Trophoblast cell (in vitro differentiated cells and primary cell): ENCODE data around the gene TXLNA.
A peak's percentile ranks its signal among the peaks of the same experiment; 100 is the strongest.

ENCODE experiments used
- DNase-seq, 2 donors: peaks; one replicate each; pipeline ENCODE4 v3.0.0-alpha.2; 2016
- H2AFZ ChIP-seq: 2 replicates; pipeline ENCODE4 v1.6.1; 2013; ENCODE audit warnings: low read length, moderate library complexity, mild to moderate bottlenecking; ENCODE audit not compliant: insufficient read depth, poor library complexity
- H2AK5ac ChIP-seq: 2 replicates; pipeline ENCODE4 v1.6.1; 2013; ENCODE audit warnings: mild to moderate bottlenecking, low read length
- H2BK120ac ChIP-seq: 2 replicates; pipeline ENCODE4 v1.6.1; 2013; ENCODE audit warnings: low read length, mild to moderate bottlenecking, moderate library complexity; ENCODE audit not compliant: insufficient read depth, poor library complexity
- H2BK12ac ChIP-seq: 2 replicates; pipeline ENCODE4 v1.6.1; 2013; ENCODE audit warnings: mild to moderate bottlenecking, low read length, moderate library complexity
- H2BK5ac ChIP-seq: 2 replicates; pipeline ENCODE4 v1.6.1; 2013; ENCODE audit warnings: low read length, low read depth, moderate library complexity, mild to moderate bottlenecking; ENCODE audit not compliant: poor library complexity
- H3K14ac ChIP-seq: 2 replicates; pipeline ENCODE4 v1.6.1; 2013; ENCODE audit warnings: mild to moderate bottlenecking, low read length
- H3K18ac ChIP-seq: 2 replicates; pipeline ENCODE4 v1.6.1; 2013; ENCODE audit warnings: mild to moderate bottlenecking, low read length
- H3K23ac ChIP-seq: 2 replicates; pipeline ENCODE4 v1.6.1; 2013; ENCODE audit warnings: low read length
- H3K27ac ChIP-seq: 2 replicates; pipeline ENCODE4 v1.5.1; 2013; ENCODE audit warnings: low read depth, mild to moderate bottlenecking, inconsistent platforms, low read length, moderate library complexity
- H3K27me3 ChIP-seq: 2 replicates; pipeline ENCODE4 v1.6.1; 2013; ENCODE audit warnings: inconsistent platforms, mild to moderate bottlenecking, low read length, moderate library complexity; ENCODE audit not compliant: insufficient read depth
- H3K36me3 ChIP-seq, 2 experiments: 1 replicate in 1 of 2; 2 replicates in 1 of 2; pipeline ENCODE4 v1.6.1; 2013; ENCODE audit warnings: low read length in 2 of 2, mild to moderate bottlenecking in 2 of 2, moderate library complexity in 1 of 2; ENCODE audit not compliant: insufficient read depth in 2 of 2, control insufficient read depth in 1 of 2
- H3K4ac ChIP-seq: 2 replicates; pipeline ENCODE4 v1.6.1; 2013; ENCODE audit warnings: low read depth, mild to moderate bottlenecking, low read length, moderate library complexity
- H3K4me1 ChIP-seq, 2 experiments: 1 replicate in 1 of 2; 2 replicates in 1 of 2; pipeline ENCODE4 v1.6.1; 2013; ENCODE audit warnings: low read length in 2 of 2, mild to moderate bottlenecking in 2 of 2, moderate library complexity in 1 of 2; ENCODE audit not compliant: insufficient read depth in 2 of 2, control insufficient read depth in 1 of 2
- H3K4me2 ChIP-seq: 2 replicates; pipeline ENCODE4 v1.6.1; 2013; ENCODE audit warnings: inconsistent platforms, mild to moderate bottlenecking, low read length, moderate library complexity
- H3K4me3 ChIP-seq: 2 replicates; pipeline ENCODE4 v1.5.1; 2013; ENCODE audit warnings: mild to moderate bottlenecking, low read depth, low read length, inconsistent platforms
- H3K79me1 ChIP-seq: one replicate; pipeline ENCODE4 v1.6.1; 2013; ENCODE audit warnings: low read length
- H3K79me2 ChIP-seq: 2 replicates; pipeline ENCODE4 v1.6.1; 2013; ENCODE audit warnings: low read length, mild to moderate bottlenecking; ENCODE audit not compliant: control insufficient read depth, insufficient read depth, poor library complexity
- H3K9ac ChIP-seq: 2 replicates; pipeline ENCODE4 v1.6.1; 2013; ENCODE audit warnings: mild to moderate bottlenecking, low read length
- H3K9me3 ChIP-seq: 2 replicates; pipeline ENCODE4 v1.6.1; 2013; ENCODE audit warnings: low read depth, mild to moderate bottlenecking, control low read depth, inconsistent platforms, low read length; ENCODE audit not compliant: insufficient read depth
- H4K12ac ChIP-seq: 2 replicates; pipeline ENCODE4 v1.6.1; 2013; ENCODE audit warnings: low read depth, mild to moderate bottlenecking, low read length, moderate library complexity
- H4K8ac ChIP-seq: 2 replicates; pipeline ENCODE4 v1.6.1; 2013; ENCODE audit warnings: low read depth, mild to moderate bottlenecking, low read length, moderate library complexity
- H4K91ac ChIP-seq: one replicate; pipeline ENCODE4 v1.6.1; 2013; ENCODE audit warnings: low read depth, mild to moderate bottlenecking, low read length, moderate library complexity
- WGBS: extraction: QIAGEN DNeasy Blood & Tissue Kit; methylation state at CpG from one replicate; pipeline ENCODE4 v1.1.7; 2013; ENCODE audit warnings: missing lambda C conversion rate; ENCODE audit not compliant: insufficient read length, insufficient coverage; ENCODE audit errors: extremely low coverage; 5-methylcytosine and 5-hydroxymethylcytosine counted together

Gene TXLNA

GRCh38 chr1:32228771-32229170, 49.3 kb downstream of the TXLNA start:
- no peak overlapping the region for H3K23ac ChIP-seq
- H3K27ac ChIP-seq: no peak overlapping the region
- no peaks in the 10 kb centered on the region for H3K79me1 ChIP-seq
- H3K14ac ChIP-seq: no peak overlapping the region
- H2BK120ac ChIP-seq: no peak overlapping the region
- H3K4me3 ChIP-seq: no peak overlapping the region
- no peak overlapping the region for H3K4ac ChIP-seq
- H4K12ac ChIP-seq: no peak overlapping the region
- H4K8ac ChIP-seq: no peak overlapping the region
- peaks cover 1% of the 10 kb centered on the region for H3K9me3 ChIP-seq
- H3K9ac ChIP-seq: no peak overlapping the region
- peak; percentile 70 to 81 for DNase-seq
- WGBS: no CpG with 5 or more reads among the region's 3 CpGs
- H3K4me1 ChIP-seq: no peaks in the 10 kb centered on the region
- no peak overlapping the region for H2BK5ac ChIP-seq
- H4K91ac ChIP-seq: no peak overlapping the region
- peaks cover 47 to 62% of the 10 kb centered on the region in 2 experiments for H3K36me3 ChIP-seq
- no peak overlapping the region for H2AK5ac ChIP-seq
- no peak overlapping the region for H2AFZ ChIP-seq
- H2BK12ac ChIP-seq: no peak overlapping the region
- H3K27me3 ChIP-seq: no peaks in the 10 kb centered on the region
- H3K18ac ChIP-seq: no peak overlapping the region
- no peaks in the 10 kb centered on the region for H3K79me2 ChIP-seq
- H3K4me2 ChIP-seq: no peak overlapping the region

GRCh38 chr1:32231843-32232432, 52.5 kb downstream of the TXLNA start:
- H3K79me2 ChIP-seq: no peaks in the 10 kb centered on the region
- peaks cover 0 to 3% of the 10 kb centered on the region in 2 experiments for H3K4me1 ChIP-seq
- no peak overlapping the region for H3K9ac ChIP-seq
- no peak overlapping the region for H3K4me2 ChIP-seq
- H2BK5ac ChIP-seq: no peak overlapping the region
- no peak overlapping the region for H2BK120ac ChIP-seq
- H4K8ac ChIP-seq: no peak overlapping the region
- H3K4me3 ChIP-seq: no peak overlapping the region
- no peak overlapping the region for H4K12ac ChIP-seq
- DNase-seq: no peak
- H3K9me3 ChIP-seq: no peaks in the 10 kb centered on the region
- H4K91ac ChIP-seq: no peak overlapping the region
- H3K18ac ChIP-seq: no peak overlapping the region
- H3K4ac ChIP-seq: no peak overlapping the region
- H3K79me1 ChIP-seq: no peaks in the 10 kb centered on the region
- H3K27ac ChIP-seq: no peak overlapping the region
- H3K27me3 ChIP-seq: no peaks in the 10 kb centered on the region
- no peak overlapping the region for H2AFZ ChIP-seq
- no peak overlapping the region for H3K23ac ChIP-seq
- WGBS: no CpG with 5 or more reads among the region's 5 CpGs
- H2AK5ac ChIP-seq: no peak overlapping the region
- no peak overlapping the region for H3K14ac ChIP-seq
- H2BK12ac ChIP-seq: no peak overlapping the region
- H3K36me3 ChIP-seq: peaks cover 25 to 46% of the 10 kb centered on the region in 2 experiments

- Histone ChIP-seq H2BK12ac (no peak overlapping the region), H3K9ac (no peak overlapping the region), H3K9me3 (no peaks in the 10 kb centered on the region), H2BK5ac (no peak overlapping the region), H3K23ac (no peak overlapping the region), H3K14ac (no peak overlapping the region), H4K8ac (no peak overlapping the region), H3K27ac (no peak overlapping the region), H3K18ac (no peak overlapping the region), H3K36me3 (peaks cover 20 to 40% of the 10 kb centered on the region in 2 experiments), H3K4me2 (no peak overlapping the region), H2BK120ac (no peak overlapping the region), H3K79me2 (no peaks in the 10 kb centered on the region), H3K79me1 (no peaks in the 10 kb centered on the region), H2AFZ (no peak overlapping the region), H4K91ac (no peak overlapping the region), H3K4me1 (peaks cover 0 to 3% of the 10 kb centered on the region in 2 experiments), H3K27me3 (no peaks in the 10 kb centered on the region), H2AK5ac (no peak overlapping the region), H4K12ac (no peak overlapping the region), H3K4me3 (no peak overlapping the region), H3K4ac (no peak overlapping the region)
- no peak for DNase-seq
- WGBS: no CpG with 5 or more reads among the region's 8 CpGs
These were observed 53.3 kb downstream of the TXLNA start for GRCh38 chr1:32232558-32233304.

GRCh38 chr1:32234792-32235191, 55.3 kb downstream of the TXLNA start:
- DNase-seq: no peak
- Histone ChIP-seq H2BK120ac (no peak overlapping the region), H4K12ac (no peak overlapping the region), H3K14ac (no peak overlapping the region), H3K4me2 (no peak overlapping the region), H2BK12ac (no peak overlapping the region), H3K18ac (no peak overlapping the region), H2AFZ (no peak overlapping the region), H3K23ac (no peak overlapping the region), H3K79me2 (no peaks in the 10 kb centered on the region), H3K36me3 (peaks cover 9 to 22% of the 10 kb centered on the region in 2 experiments), H3K4ac (no peak overlapping the region), H3K9ac (no peak overlapping the region), H3K4me3 (peak overlapping the region; percentile 19), H2BK5ac (no peak overlapping the region), H3K9me3 (no peaks in the 10 kb centered on the region), H3K79me1 (no peaks in the 10 kb centered on the region), H4K8ac (no peak overlapping the region), H3K27me3 (no peaks in the 10 kb centered on the region), H3K4me1 (peaks cover 0 to 3% of the 10 kb centered on the region in 2 experiments), H4K91ac (no peak overlapping the region), H3K27ac (no peak overlapping the region), H2AK5ac (no peak overlapping the region)
- no CpG with 5 or more reads among the region's 7 CpGs for WGBS
